ENCODE data around the gene KCNK16. TPM values are rescaled to one million over a fixed set of nuclear protein-coding genes. Genes with fewer than 3 reads are reported as not detected.

The KCNK16 gene
- total and polyA plus RNA-seq, 10 donors = not detected

DNA sequence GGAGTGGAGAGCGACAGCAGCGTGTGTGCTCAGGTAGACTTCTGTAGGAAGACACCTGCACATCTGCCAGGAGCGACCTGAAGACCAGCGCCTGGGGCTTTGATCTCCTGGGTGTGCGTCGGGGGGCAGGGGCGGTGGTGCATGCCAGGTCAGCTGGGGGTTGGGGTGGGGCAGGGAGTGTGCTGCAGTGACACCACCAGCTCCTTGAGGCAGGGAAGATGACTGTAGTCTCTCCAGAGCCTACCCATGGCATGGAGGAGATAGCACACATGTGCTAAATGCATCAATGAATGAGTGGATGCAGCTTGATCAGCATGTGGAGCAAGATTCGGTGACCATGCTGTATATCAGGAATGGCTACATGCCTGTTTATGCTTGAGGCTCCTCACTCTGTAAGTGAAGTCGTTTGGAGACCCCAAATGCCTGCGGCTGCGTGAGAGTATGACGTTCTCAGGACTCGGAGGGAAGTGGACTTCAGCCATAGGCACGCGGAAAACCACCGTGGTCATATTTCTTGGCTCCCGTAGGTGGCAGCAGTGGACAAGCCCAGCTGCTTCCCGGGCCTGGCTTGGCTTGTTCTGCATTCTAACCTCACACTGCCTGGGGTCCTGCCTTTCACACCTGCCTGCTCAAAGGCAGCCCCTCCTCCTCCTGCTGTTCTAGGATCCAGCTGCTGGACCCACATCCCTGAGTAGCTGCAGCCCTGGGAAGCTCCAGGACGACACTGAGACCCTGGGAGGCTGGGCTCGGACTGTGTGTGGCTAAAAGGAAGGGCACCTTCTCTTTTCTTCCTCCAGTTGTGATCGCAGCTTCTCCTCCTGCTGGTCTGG, 39.4 kb upstream of the KCNK16 start:
- intact Hi-C loops (cut with DNase I; ENCODE audit: low total_unique reads) = loop anchor here (5.0 kb wide), 1 partner anchor 945 kb away; no protein-coding TSS in a partner anchor
- Histone ChIP-seq H3K4me1 (peaks cover 0 to 14% (median 6%) of the 10 kb centered on the region in 6 donors), H3K27me3 (replicated peaks in 1 of 7) (peaks cover 0 to 13% (median 0%) of the 10 kb centered on the region in 7 donors), H3K36me3 (no peaks in the 10 kb centered on the region), H3K4me3 (peak overlapping the region in 1 of 8 donors; percentile 21), H3K9me3 (no peaks in the 10 kb centered on the region), H3K27ac (no peak overlapping the region)
- 25 to 40% (median 37%) methylated on average over 18 to 21 of the region's 21 CpGs for WGBS, 5 donors
- TF ChIP-seq, protein P1, sequence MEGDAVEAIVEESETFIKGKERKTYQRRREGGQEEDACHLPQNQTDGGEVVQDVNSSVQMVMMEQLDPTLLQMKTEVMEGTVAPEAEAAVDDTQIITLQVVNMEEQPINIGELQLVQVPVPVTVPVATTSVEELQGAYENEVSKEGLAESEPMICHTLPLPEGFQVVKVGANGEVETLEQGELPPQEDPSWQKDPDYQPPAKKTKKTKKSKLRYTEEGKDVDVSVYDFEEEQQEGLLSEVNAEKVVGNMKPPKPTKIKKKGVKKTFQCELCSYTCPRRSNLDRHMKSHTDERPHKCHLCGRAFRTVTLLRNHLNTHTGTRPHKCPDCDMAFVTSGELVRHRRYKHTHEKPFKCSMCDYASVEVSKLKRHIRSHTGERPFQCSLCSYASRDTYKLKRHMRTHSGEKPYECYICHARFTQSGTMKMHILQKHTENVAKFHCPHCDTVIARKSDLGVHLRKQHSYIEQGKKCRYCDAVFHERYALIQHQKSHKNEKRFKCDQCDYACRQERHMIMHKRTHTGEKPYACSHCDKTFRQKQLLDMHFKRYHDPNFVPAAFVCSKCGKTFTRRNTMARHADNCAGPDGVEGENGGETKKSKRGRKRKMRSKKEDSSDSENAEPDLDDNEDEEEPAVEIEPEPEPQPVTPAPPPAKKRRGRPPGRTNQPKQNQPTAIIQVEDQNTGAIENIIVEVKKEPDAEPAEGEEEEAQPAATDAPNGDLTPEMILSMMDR (IDR thresholded peaks at IDR 0.05 in 8 of 11, conservative IDR thresholded peaks at IDR 0.05 in 3 of 11) = peak in 10 of 11 experiments; percentile 21 to 78 (median 68)
- TF ChIP-seq POLR2A (IDR thresholded peaks at IDR 0.05) = no peak
- DNase-seq = peak; percentile 84

DNA sequence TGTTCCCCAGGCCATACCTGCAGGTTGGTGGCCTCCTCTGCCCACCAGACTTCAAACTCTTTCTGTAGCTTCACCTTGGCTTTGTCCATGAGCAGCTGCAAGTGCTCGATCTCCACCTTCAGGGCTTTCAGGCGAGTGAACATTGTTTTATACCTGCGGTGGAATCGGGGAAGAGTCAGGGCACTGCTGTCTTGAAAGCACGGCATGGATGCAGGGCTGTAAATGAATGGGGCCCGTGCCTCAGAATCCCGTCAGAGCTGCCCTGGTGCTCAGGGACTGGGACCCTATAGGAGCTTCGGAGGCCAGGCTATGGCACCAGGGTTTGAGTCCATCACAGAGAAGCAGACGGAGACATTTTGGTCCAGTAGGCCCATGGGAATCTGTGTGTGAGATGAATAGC, 37.9 kb upstream of the KCNK16 start:
- Histone ChIP-seq H3K27me3 (replicated peaks in 1 of 7) (peaks cover 0 to 13% (median 0%) of the 10 kb centered on the region in 7 donors), H3K36me3 (no peaks in the 10 kb centered on the region), H3K4me3 (no peak overlapping the region), H3K4me1 (peaks cover 0 to 14% (median 6%) of the 10 kb centered on the region in 6 donors), H3K27ac (no peak overlapping the region), H3K9me3 (no peaks in the 10 kb centered on the region)
- TF ChIP-seq POLR2AphosphoS5 (IDR thresholded peaks at IDR 0.05) (no peak), POLR2A (IDR thresholded peaks at IDR 0.05) (no peak)
- TF ChIP-seq, protein P1 (IDR thresholded peaks at IDR 0.05 in 8 of 11, conservative IDR thresholded peaks at IDR 0.05 in 3 of 11) = no peak
- intact Hi-C loops (cut with DNase I; ENCODE audit: low total_unique reads) = loop anchor here (5.0 kb wide), 1 partner anchor 947 kb away; no protein-coding TSS in a partner anchor
- 89 to 95% (median 91%) methylated on average over 9 of the region's 9 CpGs for WGBS, 5 donors
- DNase-seq = no peak

- H3K27me3 ChIP-seq (replicated peaks in 1 of 7) = peaks cover 0 to 13% (median 0%) of the 10 kb centered on the region in 7 donors
These were observed 35.6 kb upstream of the KCNK16 start for GRCh38 chr6:39357998-39358686.

More at GRCh38 chr6:39357998-39358686, 35.6 kb upstream of the KCNK16 start:
- peak; percentile 35 for DNase-seq
- Histone ChIP-seq H3K36me3 (no peaks in the 10 kb centered on the region), H3K4me3 (no peak overlapping the region), H3K4me1 (peaks cover 0 to 14% (median 6%) of the 10 kb centered on the region in 6 donors), H3K9me3 (no peaks in the 10 kb centered on the region), H3K27ac (no peak overlapping the region)
- 41 to 71% (median 56%) methylated on average over 7 of the region's 7 CpGs for WGBS, 5 donors
- TF ChIP-seq POLR2AphosphoS5 (IDR thresholded peaks at IDR 0.05) = peak in 1 of 3 donors; percentile 14
- TF ChIP-seq, protein P1 (IDR thresholded peaks at IDR 0.05 in 8 of 11, conservative IDR thresholded peaks at IDR 0.05 in 3 of 11) = no peak
- intact Hi-C loops (cut with DNase I; ENCODE audit: low total_unique reads) = loop anchor here (10.0 kb wide), 1 partner anchor 1667 kb away; no protein-coding TSS in a partner anchor
